HG02885 (cell line): ENCODE results near the gene POU4F1.

Experiments used
- ATAC-seq: cut with Tn5 transposase; IDR thresholded peaks from one replicate; pipeline ENCODE4 v1.9.1; 2021; ENCODE audit warnings: mild to moderate bottlenecking; ENCODE audit not compliant: unreplicated experiment, poor library complexity

Gene POU4F1

GRCh38 chr13:78607409-78608251 lies 4.3 kb upstream of the POU4F1 start:
- ATAC-seq: no peak

GRCh38 chr13:78606471-78607408 lies 3.4 kb upstream of the POU4F1 start:
- no peak for ATAC-seq

DNA sequence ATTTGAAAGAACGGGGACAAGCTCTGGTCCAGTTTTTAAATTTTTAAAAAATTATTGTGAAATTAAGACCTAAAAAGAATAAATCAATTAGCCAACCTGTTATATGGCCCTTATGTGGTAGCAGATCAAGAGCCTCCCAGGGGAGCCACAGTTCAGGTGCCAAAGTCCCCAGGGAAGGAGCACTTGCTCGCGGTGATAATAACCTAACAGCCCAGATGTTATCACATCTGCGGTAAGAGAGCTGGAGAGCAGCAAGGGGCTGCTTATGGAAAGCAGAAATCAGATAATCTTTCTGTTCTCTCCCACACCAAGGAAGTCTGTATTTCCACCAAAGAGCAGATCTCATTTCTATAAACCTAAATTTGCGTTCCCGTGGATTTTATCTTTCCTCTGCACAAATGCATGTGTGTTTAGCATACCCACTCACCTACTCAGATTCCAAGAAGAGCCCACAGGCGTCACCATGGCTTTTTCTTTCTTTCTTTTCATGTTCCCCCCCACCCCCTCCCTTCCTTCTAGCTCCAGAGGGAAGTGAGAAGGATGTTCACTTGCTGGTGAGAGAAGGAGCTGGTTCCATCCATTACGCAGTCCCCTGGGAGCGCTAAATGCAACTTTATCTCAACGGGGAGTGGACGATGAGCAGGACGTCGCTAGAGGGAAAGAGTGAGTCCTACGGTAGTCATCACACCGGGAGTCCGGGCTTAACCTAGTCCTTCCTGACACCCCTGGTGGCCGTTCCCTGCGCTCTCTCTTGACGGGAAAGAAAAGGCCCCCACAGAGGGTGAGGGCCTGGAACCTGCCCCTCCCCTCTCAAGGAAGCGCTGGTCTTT lies 1.6 kb upstream of the POU4F1 start:
- ATAC-seq: no peak

- ATAC-seq: peak; percentile 24
Measured at GRCh38 chr13:78602561-78603239, 652 bp downstream of the POU4F1 start.

DNA sequence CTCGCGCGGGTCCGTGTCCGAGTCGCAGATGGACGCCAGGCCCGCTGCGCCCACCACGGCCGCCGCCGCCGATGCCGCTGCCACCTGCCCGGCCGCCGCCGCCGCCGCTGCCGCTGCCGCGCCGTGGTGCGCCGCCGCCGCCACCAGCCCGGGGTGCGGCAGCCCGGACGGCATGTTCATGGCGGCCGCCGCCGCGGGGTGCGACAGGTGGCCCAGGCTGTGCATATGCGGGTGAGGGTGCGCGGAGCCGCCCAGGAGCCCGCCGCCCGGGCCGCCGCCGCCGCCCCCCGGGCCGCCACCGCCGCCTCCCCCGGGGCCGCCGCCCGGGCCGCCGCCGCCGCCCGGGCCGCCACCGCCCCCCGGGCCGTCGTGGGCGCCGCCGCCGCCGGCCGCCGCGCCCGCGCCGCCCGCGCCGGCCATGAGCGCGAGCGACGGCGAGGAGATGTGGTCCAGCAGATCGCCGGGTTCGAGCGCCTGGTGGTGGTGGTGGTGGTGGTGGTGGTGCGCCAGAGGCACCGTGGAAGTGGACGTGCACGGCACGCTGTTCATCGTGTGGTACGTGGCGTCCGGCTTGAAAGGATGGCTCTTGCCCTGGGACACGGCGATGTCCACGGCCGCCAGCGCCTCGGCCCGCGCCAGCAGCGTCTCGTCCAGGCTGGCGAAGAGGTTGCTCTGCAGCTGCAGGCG lies 1.3 kb downstream of the POU4F1 start:
- peak; percentile 12 for ATAC-seq

DNA sequence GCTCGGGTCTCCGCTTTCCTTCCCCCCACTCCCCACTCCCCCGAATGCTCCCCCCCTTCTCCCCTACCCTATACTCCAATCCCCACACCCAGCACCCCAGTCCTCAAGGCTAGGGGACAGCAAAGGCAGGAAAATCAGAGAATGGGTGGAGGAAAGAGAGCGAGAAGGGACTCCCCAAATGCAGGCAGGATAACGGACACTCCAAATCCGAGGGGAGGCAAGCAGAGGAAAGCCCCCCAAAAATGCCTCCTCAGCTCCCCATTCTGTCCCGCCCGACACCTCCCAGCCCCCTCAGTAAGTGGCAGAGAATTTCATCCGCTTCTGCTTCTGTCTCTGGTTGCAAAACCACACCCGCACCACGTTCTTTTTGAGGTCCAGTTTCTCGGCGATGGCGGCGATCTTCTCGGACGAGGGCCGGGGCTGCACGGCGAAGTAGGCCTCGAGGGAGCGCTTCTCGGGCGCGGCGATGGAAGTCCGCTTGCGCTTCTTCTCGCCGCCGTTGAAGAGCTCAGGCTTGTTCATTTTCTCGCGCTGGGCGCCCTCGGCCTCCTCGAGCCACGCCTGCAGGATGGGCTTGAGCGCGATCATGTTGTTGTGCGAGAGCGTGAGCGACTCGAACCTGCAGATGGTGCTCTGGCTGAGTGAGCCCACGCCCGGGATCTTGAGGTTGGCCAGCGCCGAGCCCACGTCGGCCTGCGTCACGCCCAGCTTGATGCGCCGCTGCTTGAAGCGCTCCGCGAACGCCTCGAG lies 2.1 kb downstream of the POU4F1 start:
- ATAC-seq: peak; percentile 26

- ATAC-seq: no peak
Measured at GRCh38 chr13:78600280-78600883, 3.0 kb downstream of the POU4F1 start.

DNA sequence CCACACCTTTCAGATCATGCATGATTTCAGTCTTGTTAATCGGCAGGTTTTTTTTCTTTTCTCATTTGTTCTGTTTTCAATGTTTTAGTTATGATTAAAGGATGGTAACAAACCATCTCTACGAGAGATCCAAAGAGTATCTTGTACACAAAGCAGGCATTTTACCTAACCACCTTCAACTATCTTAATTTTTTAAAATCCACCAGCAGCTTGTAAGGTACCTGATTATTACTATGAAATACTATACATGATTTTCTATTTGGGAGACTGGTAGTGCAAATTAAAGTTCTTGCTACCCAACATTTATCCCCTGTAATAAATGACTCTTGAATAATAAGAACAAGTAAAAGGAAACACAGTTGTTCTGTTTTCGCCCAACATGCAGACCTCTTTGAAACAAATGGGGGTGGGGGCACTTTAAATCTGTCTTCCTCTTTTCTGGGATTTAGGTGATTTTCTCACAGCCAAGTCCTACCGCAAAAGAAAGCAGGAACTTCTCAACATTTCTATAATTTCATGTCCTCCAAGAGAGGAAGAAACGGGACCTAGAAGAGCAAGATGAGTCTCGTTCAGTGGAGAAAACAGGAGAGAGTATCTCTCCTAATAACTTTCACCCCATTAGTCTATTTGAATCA lies 3.6 kb downstream of the POU4F1 start:
- ATAC-seq: no peak

GRCh38 chr13:78598966-78599644 lies 4.2 kb downstream of the POU4F1 start:
- no peak for ATAC-seq

DNA sequence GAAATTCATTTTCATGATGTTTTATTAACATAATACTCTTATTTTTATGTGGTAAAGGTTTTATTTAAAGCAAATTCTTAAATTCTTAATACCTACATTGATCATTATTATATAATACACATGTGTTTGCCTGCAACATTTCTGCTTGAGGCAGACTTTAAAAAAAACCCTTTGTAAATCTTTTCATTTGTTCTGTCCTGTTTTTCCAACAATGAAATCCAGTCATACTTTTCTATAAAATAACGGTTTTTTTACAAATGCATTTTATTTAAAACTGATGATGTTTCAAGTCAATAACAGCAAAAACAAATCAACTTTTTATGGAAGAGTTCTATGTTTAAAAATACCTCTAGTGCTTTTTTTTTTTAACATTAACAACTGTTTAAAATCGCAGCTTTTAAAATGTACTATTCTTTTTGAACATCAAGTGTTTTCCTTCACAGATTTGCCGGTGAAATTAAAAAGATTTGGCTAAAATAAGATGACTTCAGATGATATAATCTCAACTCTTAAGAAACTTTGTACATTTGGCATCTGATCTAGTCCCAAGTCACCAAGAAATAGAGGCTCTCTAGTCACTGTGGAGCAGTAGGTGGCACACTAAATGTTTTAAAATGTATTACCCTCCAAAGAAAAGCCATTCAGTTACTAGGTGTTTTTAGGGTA lies 5.1 kb downstream of the POU4F1 start:
- no peak for ATAC-seq

DNA sequence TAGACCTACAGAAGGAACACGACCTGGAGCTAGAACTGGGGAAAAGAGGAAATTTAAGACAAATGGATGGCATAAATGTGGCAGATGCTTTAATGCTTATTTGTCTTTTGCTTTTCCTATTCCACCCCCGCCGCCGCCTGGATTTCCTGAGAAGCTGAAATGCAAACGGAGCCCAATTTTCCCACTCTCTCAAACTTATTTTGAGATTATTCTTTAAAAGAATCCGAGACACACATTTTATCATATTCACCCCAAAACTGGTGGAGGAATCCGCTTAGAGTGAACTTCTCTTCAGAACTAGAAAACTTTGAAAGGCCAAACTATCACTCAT lies 5.8 kb downstream of the POU4F1 start:
- ATAC-seq: no peak

DNA sequence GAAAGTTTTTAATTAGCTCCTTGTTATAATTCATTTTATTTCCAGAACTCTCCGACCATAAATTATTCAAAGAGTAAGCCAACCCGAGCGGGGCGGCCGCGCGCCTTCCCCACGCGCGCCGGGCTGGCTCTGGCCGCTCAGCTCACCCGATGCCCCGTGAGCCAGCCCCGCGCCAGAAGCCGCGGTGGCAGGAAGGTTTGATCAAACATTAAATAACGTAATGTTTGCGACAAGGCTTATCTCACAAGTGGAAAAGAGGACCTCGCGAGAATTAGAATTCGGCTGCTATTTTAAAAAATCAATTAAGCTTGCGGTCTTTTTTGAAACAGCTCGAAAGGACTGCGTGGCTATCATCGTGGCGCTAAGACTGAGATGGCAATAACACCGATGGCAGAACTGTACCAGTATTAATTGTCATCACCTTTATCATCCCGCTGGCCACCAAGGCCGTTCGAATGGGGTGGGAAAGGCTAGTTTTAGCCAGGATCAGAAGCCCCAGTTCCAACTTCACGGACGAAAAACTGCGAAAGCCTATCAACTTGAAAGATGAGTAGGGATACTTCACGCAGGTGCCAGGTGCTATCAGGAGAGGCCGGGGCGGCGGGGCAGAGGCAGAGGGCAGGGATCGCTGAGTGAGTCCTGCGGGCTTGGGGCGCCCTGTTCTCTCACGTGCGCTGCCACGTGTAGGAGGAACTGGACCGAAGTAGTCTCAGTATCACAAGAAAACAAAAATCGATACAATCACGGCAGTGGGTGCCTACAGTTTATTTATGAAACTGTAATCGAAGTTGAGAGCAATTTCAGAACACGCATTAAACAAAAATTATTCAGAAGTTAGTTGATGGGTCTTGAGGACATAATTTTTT lies 6.4 kb downstream of the POU4F1 start:
- ATAC-seq: no peak

GRCh38 chr13:78596399-78596735 lies 7.0 kb downstream of the POU4F1 start:
- peak; percentile 16 for ATAC-seq

DNA sequence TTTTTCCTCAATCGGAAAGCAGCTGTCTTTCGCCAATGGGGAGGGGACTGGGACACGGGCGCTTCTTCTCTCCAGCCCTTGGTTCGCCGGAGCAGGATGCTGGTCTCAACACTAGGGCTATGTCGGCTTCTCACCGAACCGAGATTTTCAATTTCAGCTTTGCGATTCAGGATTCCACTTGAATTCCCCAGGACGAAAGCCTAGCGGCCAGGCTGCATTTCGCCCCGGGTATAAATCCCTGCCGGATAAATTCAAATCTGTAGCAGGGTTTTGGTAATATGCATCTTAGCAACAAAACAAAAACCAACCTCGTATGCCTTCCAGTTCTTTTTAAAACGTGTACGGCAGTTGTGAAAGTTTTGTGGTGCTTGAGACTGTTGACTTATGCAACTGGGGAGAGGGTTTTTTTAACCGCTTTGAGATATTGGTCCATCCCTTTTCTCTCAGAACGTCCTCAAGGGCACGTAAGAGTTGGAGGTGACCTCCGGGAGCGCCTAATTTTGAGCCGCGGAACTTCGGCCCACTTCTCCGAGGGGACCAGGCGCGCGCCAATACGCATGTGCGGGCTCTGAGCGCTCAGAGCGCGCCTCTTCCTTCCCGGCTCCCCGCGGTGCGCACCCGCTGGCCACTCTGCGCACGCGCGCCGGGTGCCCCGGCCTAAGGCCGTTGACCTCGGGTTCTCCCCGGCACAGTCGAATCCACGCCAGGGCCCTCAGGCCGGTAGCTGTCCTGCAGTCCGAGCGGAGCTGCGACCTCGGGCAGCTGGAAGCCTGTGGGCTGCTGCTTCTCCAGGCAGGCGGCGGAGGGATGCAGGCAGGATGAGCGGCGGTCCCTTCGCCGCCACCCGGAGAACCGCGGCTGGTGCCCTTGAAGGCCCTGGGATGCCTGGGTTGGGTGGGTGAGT lies 7.6 kb downstream of the POU4F1 start:
- peak; percentile 82 for ATAC-seq

DNA sequence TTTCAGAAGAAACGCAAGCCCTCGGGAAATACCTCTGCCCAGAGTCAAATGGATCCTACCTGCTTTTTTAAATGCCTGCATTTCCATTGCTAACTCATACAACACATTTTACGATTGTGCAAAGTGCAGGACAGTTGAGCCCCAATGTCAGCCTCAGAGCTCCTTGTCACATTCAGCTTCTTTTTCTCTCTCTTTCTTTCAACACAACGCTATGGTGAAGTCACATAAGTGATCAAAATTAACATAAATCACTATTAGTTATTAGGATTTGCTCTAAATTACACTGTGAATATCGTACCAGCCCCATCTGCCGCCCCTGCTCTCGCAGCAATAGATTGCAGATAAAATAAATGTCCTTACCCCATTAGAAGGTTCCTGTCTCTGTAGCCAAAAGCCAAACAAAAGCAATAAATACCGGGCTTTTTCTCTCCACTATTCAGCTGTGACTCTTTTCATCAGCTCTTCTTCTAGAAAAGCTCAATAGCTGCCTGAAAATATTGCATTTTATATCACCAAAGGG lies 8.8 kb downstream of the POU4F1 start:
- no peak for ATAC-seq
